ENCODE measurements around the gene ZFP36L1. TPM values are rescaled to one million over a fixed set of nuclear protein-coding genes. Genes with fewer than 3 reads are reported as not detected.

ZFP36L1 gene
- total RNA-seq, 6 donors from 2014 or later, result 268 to 511 (median 385) TPM

- peak in 1 of 2 donors; percentile 50 for DNase-seq
- 0 to 1% methylated on average over 25 to 36 of the region's 36 CpGs for WGBS, 2 donors
- H3K9me3 ChIP-seq, result no peaks in the 10 kb centered on the region
- H3K4me3 ChIP-seq, result peak overlapping the region; percentile 65 to 77 (median 74)
- TF ChIP-seq POLR2A (IDR thresholded peaks at IDR 0.05) (peak in 1 of 4 donors; percentile 23), POLR2AphosphoS5 (IDR thresholded peaks at IDR 0.05) (no peak), CTCF (IDR thresholded peaks at IDR 0.05) (no peak), EP300 (IDR thresholded peaks at IDR 0.05) (no peak)
- peaks cover 2 to 15% (median 6%) of the 10 kb centered on the region in 4 donors for H3K36me3 ChIP-seq
- no peaks in the 10 kb centered on the region for H3K27me3 ChIP-seq
- peak overlapping the region; percentile 95 to 100 (median 99) for H3K27ac ChIP-seq
- ATAC-seq (ENCODE audit: low FRiP score in 2 of 2), result peak in 1 of 2 donors; percentile 36
- peaks cover 8 to 23% (median 10%) of the 10 kb centered on the region in 4 donors for H3K4me1 ChIP-seq
Measured at GRCh38 chr14:68794851-68795596, 2.2 kb upstream of the ZFP36L1 start.

- TF ChIP-seq EP300 (IDR thresholded peaks at IDR 0.05) (peak in 2 of 4 donors; percentile 92 to 93), CTCF (IDR thresholded peaks at IDR 0.05) (peak in 1 of 6 experiments; percentile 19), POLR2AphosphoS5 (IDR thresholded peaks at IDR 0.05) (peak; percentile 97), POLR2A (IDR thresholded peaks at IDR 0.05) (peak in 3 of 4 donors; percentile 46 to 90 (median 54))
- Histone ChIP-seq H3K27ac (peak overlapping the region; percentile 95 to 100 (median 99)), H3K4me1 (peaks cover 8 to 30% (median 17%) of the 10 kb centered on the region in 4 donors), H3K36me3 (peaks cover 9 to 23% (median 13%) of the 10 kb centered on the region in 4 donors), H3K4me3 (peak overlapping the region; percentile 65 to 77 (median 74)), H3K27me3 (no peaks in the 10 kb centered on the region), H3K9me3 (no peaks in the 10 kb centered on the region)
- 0% methylated on average over 41 of the region's 41 CpGs for WGBS, 2 donors
- DNase-seq (peak; percentile 93 to 96), ATAC-seq (ENCODE audit: low FRiP score in 2 of 2) (peak; percentile 72 to 83)
Measured at GRCh38 chr14:68794130-68794850, 1.4 kb upstream of the ZFP36L1 start.

- H3K36me3 ChIP-seq, result peaks cover 12 to 28% (median 15%) of the 10 kb centered on the region in 4 donors
- H3K27ac ChIP-seq, result peak overlapping the region; percentile 95 to 100 (median 99)
- ATAC-seq (ENCODE audit: low FRiP score in 2 of 2), result peak; percentile 3 to 5
- H3K4me3 ChIP-seq, result peak overlapping the region; percentile 54 to 77 (median 74)
- no peaks in the 10 kb centered on the region for H3K9me3 ChIP-seq
- TF ChIP-seq POLR2AphosphoS5 (IDR thresholded peaks at IDR 0.05), result no peak
- WGBS, 2 donors, result 1% methylated on average over 29 to 33 of the region's 33 CpGs
- peaks cover 8 to 34% (median 22%) of the 10 kb centered on the region in 4 donors for H3K4me1 ChIP-seq
- DNase-seq, result peak in 1 of 2 donors; percentile 88
- H3K27me3 ChIP-seq, result no peaks in the 10 kb centered on the region
Measured at GRCh38 chr14:68793734-68794129, 865 bp upstream of the ZFP36L1 start.

- peak overlapping the region; percentile 72 to 86 (median 76) for H3K4me3 ChIP-seq
- H3K27me3 ChIP-seq, result no peaks in the 10 kb centered on the region
- no peaks in the 10 kb centered on the region for H3K9me3 ChIP-seq
- H3K27ac ChIP-seq, result peak overlapping the region; percentile 95 to 100 (median 99)
- WGBS, 2 donors, result 0% methylated on average over 13 of the region's 13 CpGs
- no peak for ATAC-seq (ENCODE audit: low FRiP score in 2 of 2)
- TF ChIP-seq CTCF (IDR thresholded peaks at IDR 0.05) (no peak), EP300 (IDR thresholded peaks at IDR 0.05) (no peak), POLR2A (IDR thresholded peaks at IDR 0.05) (peak in 1 of 4 donors; percentile 96), POLR2AphosphoS5 (IDR thresholded peaks at IDR 0.05) (no peak)
- DNase-seq, result no peak
- H3K36me3 ChIP-seq, result peaks cover 13 to 39% (median 18%) of the 10 kb centered on the region in 4 donors
- peaks cover 17 to 44% (median 32%) of the 10 kb centered on the region in 4 donors for H3K4me1 ChIP-seq
Measured at GRCh38 chr14:68792678-68792978, 239 bp downstream of the ZFP36L1 start.

Measured in upper lobe of left lung (tissue), 6 donors.